B cell (primary cell): ENCODE measurements around the gene BABAM2. TPM values are rescaled to one million over a fixed set of nuclear protein-coding genes. Genes with fewer than 3 reads are reported as not detected.

Experiments
- ATAC-seq: fragments of 200-7000 bp; cut with Tn5 transposase; one replicate; pipeline ENCODE4 v1.10.0; 2021; ENCODE audit warnings: low read depth, mild to moderate bottlenecking, moderate number of reproducible peaks, moderate library complexity
- CTCF ChIA-PET: fragments of 350-600 bp; sonication (Branson Sonifier 250); formaldehyde crosslinking; loops from one replicate; lab custom pipeline; 2021; ENCODE audit warnings: antibody characterized with exemption, inconsistent platforms; lab: Charles Lee
- POLR2A ChIA-PET: fragments of 350-600 bp; sonication (Branson Sonifier 250); formaldehyde crosslinking; loops from one replicate; lab custom pipeline; 2021; ENCODE audit warnings: antibody characterized with exemption; lab: Charles Lee
- DNase-seq: peaks from one replicate; pipeline ENCODE4 v3.0.0; 2013
- H2AFZ ChIP-seq: 2 replicates; pipeline ENCODE4 v1.6.1; 2012; ENCODE audit warnings: mild to moderate bottlenecking, low read depth, low read length; ENCODE audit not compliant: insufficient read depth, poor library complexity, severe bottlenecking
- H3K27ac ChIP-seq, 2 donors: 1 replicate in 1 of 2; 2 replicates in 1 of 2; pipeline ENCODE4 v1.5.1; 2012 to 2013; ENCODE audit warnings: low read length in 2 of 2, mild to moderate bottlenecking in 2 of 2, moderate library complexity in 1 of 2
- H3K27me3 ChIP-seq, 4 experiments: fragments of 200-600 bp in 1 of 4; sonication (generic) in 1 of 4; replicated peaks in 1 of 4; 1 replicate in 2 of 4; 2 replicates in 2 of 4; pipeline versions ENCODE4 v1.6.1 to v1.7.0; 2013 to 2016; ENCODE audit warnings: low read length in 3 of 4, mild to moderate bottlenecking in 2 of 4, mixed read lengths in 1 of 4, moderate library complexity in 1 of 4; ENCODE audit not compliant: insufficient read depth in 4 of 4, control insufficient read depth in 3 of 4; ENCODE audit errors: control extremely low read depth in 1 of 4
- H3K36me3 ChIP-seq, 2 experiments: replicated peaks in 1 of 2; 1 replicate in 1 of 2; 2 replicates in 1 of 2; pipeline versions ENCODE4 v1.6.1 to v1.7.1; 2013; ENCODE audit warnings: low read length in 1 of 2; ENCODE audit not compliant: insufficient read depth in 2 of 2, control insufficient read depth in 1 of 2; ENCODE audit errors: control extremely low read depth in 1 of 2, extremely low read depth in 1 of 2
- H3K4me1 ChIP-seq, 2 donors: fragments of 200-600 bp in 1 of 2; sonication (generic) in 1 of 2; 1 replicate in 1 of 2; 2 replicates in 1 of 2; pipeline versions ENCODE4 v1.5.1 to v1.6.1; 2013 to 2017; ENCODE audit warnings: low read length in 2 of 2; ENCODE audit not compliant: control insufficient read depth in 2 of 2, insufficient read depth in 2 of 2
- H3K4me2 ChIP-seq: replicated peaks from 2 replicates; pipeline ENCODE3; 2012; ENCODE audit warnings: mild to moderate bottlenecking, low read depth, low read length; ENCODE audit not compliant: poor library complexity, severe bottlenecking
- H3K4me3 ChIP-seq, 5 experiments: fragments of 200-600 bp in 1 of 5; sonication (generic) in 1 of 5; 1 replicate in 3 of 5; 2 replicates in 2 of 5; pipeline versions ENCODE4 v1.5.1 to v1.7.0; 2011 to 2016; ENCODE audit warnings: low read length in 4 of 5, mild to moderate bottlenecking in 4 of 5, low read depth in 2 of 5, control low read depth in 1 of 5, moderate library complexity in 1 of 5; ENCODE audit not compliant: insufficient read depth in 1 of 5; ENCODE audit errors: control extremely low read depth in 1 of 5, extremely low read depth in 1 of 5
- H3K79me2 ChIP-seq: fragments of 200-600 bp; sonication (generic); one replicate; pipeline ENCODE4 v1.6.0; 2016; ENCODE audit warnings: low read length; ENCODE audit not compliant: control insufficient read depth, insufficient read depth
- H3K9ac ChIP-seq: fragments of 200-600 bp; sonication (generic); 2 replicates; pipeline ENCODE4 v1.6.1; 2017; ENCODE audit warnings: mild to moderate bottlenecking, low read length, moderate library complexity
- H3K9me3 ChIP-seq, 3 donors: one replicate each; pipeline versions ENCODE4 v1.6.1 to v1.7.1; 2013; ENCODE audit warnings: low read length in 2 of 3; ENCODE audit not compliant: control insufficient read depth in 2 of 3, insufficient read depth in 1 of 3; ENCODE audit errors: control extremely low read depth in 1 of 3
- H4K20me1 ChIP-seq: 2 replicates; pipeline ENCODE4 v1.6.0; 2012; ENCODE audit warnings: mild to moderate bottlenecking, low read length; ENCODE audit not compliant: insufficient read depth, control insufficient read depth, poor library complexity, severe bottlenecking
- H3K27ac Mint-ChIP-seq: one replicate; pipeline ENCODE4 v1.8.0; 2021; ENCODE audit warnings: mixed read lengths
- H3K27me3 Mint-ChIP-seq: one replicate; pipeline ENCODE4 v1.8.0; 2021; ENCODE audit warnings: mixed read lengths
- H3K4me1 Mint-ChIP-seq: one replicate; pipeline ENCODE4 v1.8.0; 2021; ENCODE audit warnings: mixed read lengths
- H3K4me3 Mint-ChIP-seq: one replicate; pipeline ENCODE4 v1.8.0; 2021; ENCODE audit warnings: mixed read lengths
- H3K9me3 Mint-ChIP-seq: one replicate; pipeline ENCODE4 v1.8.0; 2022; ENCODE audit warnings: mixed read lengths; ENCODE audit not compliant: insufficient read depth
- EZH2 ChIP-seq: IDR thresholded peaks from 2 replicates; pipeline ENCODE4 v1.6.1; 2012; ENCODE audit warnings: borderline replicate concordance, low read depth, mild to moderate bottlenecking, moderate library complexity, low read length; ENCODE audit not compliant: insufficient read depth, poor library complexity, severe bottlenecking
- WGBS: methylation state at CpG from one replicate; pipeline ENCODE4 v1.1.5; 2013; ENCODE audit warnings: missing lambda C conversion rate; ENCODE audit not compliant: insufficient coverage; 5-methylcytosine and 5-hydroxymethylcytosine counted together
- intact Hi-C: fragments of 100-400 bp; cut with micrococcal nuclease; formaldehyde crosslinking; loops from one replicate; pipeline ENCODE4 v1.10.0; 2022
- polyA plus RNA-seq: library from polyadenylated mRNA; depleted of rRNA; stranded (reverse); fragments of >200 nt; gene quantifications from 2 replicates; pipeline ENCODE4 v1.2.3, GENCODE V29; 2012
- total RNA-seq, 2 donors: library from RNA; stranded (reverse); fragments of 120-200 nt in 1 of 2; gene quantifications; 1 replicate in 1 of 2; 2 replicates in 1 of 2; pipeline versions ENCODE4 v1.2.3 to v1.2.4, GENCODE V29; 2013 to 2022
- TF ChIP-seq, protein P1 (sequence below): fragments of 200-600 bp; IDR thresholded peaks from one replicate; pipeline ENCODE4 v1.8.0; 2022; ENCODE audit warnings: antibody characterized with exemption, mild to moderate bottlenecking

Gene BABAM2
- total and polyA plus RNA-seq, 2 donors (not counting 1 experiment from before 2014, with no cell fraction given): 22.3 to 69.6 TPM

GRCh38 chr2:28035163-28035690, 144.7 kb downstream of the BABAM2 start:
- ATAC-seq: no peak
- no peak overlapping the region for H3K4me2 ChIP-seq
- H3K27ac ChIP-seq: no peak overlapping the region
- Mint-ChIP-seq H3K4me3 (no peak overlapping the region), H3K27ac (no peak overlapping the region), H3K27me3 (no peaks in the 10 kb centered on the region), H3K9me3 (no peaks in the 10 kb centered on the region), H3K4me1 (no peaks in the 10 kb centered on the region)
- no peaks in the 10 kb centered on the region for H3K27me3 ChIP-seq
- intact Hi-C loops: no loop called here
- H3K36me3 ChIP-seq: no peaks in the 10 kb centered on the region
- WGBS: 67% methylated on average over 1 of the region's 3 CpGs
- no peaks in the 10 kb centered on the region for H4K20me1 ChIP-seq
- POLR2A ChIA-PET: no interaction called here
- CTCF ChIA-PET: interaction anchor here (0.6 kb wide), 1 partner anchor 361 kb away, joined by 3 read pairs; no protein-coding TSS in a partner anchor
- TF ChIP-seq, protein P1, sequence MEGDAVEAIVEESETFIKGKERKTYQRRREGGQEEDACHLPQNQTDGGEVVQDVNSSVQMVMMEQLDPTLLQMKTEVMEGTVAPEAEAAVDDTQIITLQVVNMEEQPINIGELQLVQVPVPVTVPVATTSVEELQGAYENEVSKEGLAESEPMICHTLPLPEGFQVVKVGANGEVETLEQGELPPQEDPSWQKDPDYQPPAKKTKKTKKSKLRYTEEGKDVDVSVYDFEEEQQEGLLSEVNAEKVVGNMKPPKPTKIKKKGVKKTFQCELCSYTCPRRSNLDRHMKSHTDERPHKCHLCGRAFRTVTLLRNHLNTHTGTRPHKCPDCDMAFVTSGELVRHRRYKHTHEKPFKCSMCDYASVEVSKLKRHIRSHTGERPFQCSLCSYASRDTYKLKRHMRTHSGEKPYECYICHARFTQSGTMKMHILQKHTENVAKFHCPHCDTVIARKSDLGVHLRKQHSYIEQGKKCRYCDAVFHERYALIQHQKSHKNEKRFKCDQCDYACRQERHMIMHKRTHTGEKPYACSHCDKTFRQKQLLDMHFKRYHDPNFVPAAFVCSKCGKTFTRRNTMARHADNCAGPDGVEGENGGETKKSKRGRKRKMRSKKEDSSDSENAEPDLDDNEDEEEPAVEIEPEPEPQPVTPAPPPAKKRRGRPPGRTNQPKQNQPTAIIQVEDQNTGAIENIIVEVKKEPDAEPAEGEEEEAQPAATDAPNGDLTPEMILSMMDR: no peak
- no peak for TF ChIP-seq EZH2
- H2AFZ ChIP-seq: no peak overlapping the region
- H3K79me2 ChIP-seq: no peaks in the 10 kb centered on the region
- H3K9me3 ChIP-seq: no peaks in the 10 kb centered on the region
- H3K4me1 ChIP-seq: no peaks in the 10 kb centered on the region
- no peak for DNase-seq
- H3K4me3 ChIP-seq: no peak overlapping the region
- no peak overlapping the region for H3K9ac ChIP-seq

DNA sequence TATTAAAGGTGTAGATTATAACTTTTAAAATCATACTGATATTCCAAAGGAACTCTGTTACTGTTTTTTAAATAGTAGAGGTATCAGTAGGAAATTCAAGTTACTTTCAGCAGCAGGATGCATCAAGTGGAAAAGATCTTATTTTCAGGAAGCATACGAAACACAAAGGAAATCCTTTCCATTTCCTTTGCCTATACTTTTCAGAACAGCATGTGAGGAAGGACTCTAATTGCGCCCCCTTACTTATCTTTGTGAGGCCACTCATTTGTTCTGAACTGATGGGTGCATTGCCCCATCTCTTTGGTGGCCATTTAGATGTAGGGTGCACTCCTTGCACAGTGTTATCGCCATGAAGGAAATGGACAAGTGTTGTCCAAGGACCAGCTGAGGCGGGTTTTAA, 145.3 kb downstream of the BABAM2 start:
- no peak for ATAC-seq
- H3K4me3 ChIP-seq: no peak overlapping the region
- H3K4me1 Mint-ChIP-seq: no peaks in the 10 kb centered on the region
- H3K27ac ChIP-seq: no peak overlapping the region
- intact Hi-C loops: no loop called here
- H3K9me3 Mint-ChIP-seq: no peaks in the 10 kb centered on the region
- H3K4me3 Mint-ChIP-seq: no peak overlapping the region
- no peak overlapping the region for H3K27ac Mint-ChIP-seq
- H3K9ac ChIP-seq: no peak overlapping the region
- H3K4me2 ChIP-seq: no peak overlapping the region
- ChIA-PET CTCF (no interaction called here), POLR2A (no interaction called here)
- no peak for TF ChIP-seq EZH2
- TF ChIP-seq, protein P1: no peak
- DNase-seq: no peak
- WGBS: 90% methylated on average over 2 of the region's 4 CpGs
- H3K4me1 ChIP-seq: no peaks in the 10 kb centered on the region
- no peaks in the 10 kb centered on the region for H3K36me3 ChIP-seq
- H3K79me2 ChIP-seq: no peaks in the 10 kb centered on the region
- H3K27me3 Mint-ChIP-seq: no peaks in the 10 kb centered on the region
- no peaks in the 10 kb centered on the region for H3K9me3 ChIP-seq
- no peaks in the 10 kb centered on the region for H3K27me3 ChIP-seq
- no peak overlapping the region for H2AFZ ChIP-seq
- H4K20me1 ChIP-seq: no peaks in the 10 kb centered on the region
